ENCODE data around the gene CDK14.
A peak's percentile ranks its signal among the peaks of the same experiment; 100 is the strongest.
"Not testable (repeated sequence)": the region's sequence is repeated elsewhere in the genome, so short reads cannot be mapped to it uniquely, and the experiment has no call there.

Gene CDK14

DNA sequence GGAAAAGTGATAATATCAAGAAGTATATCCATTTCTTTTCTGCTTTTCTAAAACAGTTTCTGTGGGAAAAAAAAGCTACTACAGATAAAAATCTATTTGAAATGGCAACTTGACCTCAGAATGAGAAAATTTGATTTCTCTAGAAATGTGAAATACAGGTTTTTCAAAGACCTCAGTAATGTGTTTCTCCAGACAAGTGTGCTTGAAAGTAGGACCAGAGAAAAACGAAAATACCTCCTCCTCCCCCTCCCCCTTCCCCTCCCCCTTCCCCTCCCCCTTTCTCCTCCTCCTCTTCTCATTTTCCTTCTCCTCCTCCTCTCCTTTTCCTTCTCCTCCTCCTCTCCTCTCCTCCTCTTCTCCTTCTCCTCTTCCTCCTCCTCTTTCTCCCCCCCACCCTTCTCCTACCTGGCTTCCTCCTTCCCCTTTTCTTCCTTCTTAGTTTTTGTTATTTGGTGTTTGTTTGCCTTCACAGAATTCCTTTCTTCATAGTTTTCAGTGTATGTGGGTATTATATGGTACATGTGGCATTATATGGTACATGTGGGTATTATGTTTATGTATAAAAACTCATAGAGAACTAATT is 179.4 kb downstream of the CDK14 start:
- no peak for DNase-seq (ENCODE audit: insufficient read length, low spot score)
- no peak for FAIRE-seq

DNA sequence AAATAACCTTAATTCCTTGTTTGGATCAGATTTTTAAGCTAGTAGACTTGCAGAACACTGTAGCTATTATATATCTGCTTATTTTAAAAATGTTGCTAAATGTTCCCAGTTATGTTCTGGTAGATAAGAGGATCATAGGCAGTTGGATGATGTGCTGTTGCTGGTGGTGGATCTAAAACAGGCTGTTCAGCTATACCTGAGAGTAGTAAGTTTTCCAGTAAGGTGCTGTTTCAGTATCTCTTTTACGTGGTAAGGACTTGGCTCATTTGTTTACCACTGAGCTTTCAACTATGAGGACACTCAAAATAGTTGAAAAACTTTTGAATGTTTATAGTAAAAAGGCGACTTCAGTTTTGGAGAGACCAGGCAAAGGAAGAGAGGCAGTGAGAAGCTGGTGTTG is 180.9 kb downstream of the CDK14 start:
- DNase-seq (ENCODE audit: insufficient read length, low spot score) (no peak), FAIRE-seq (no peak)

DNA sequence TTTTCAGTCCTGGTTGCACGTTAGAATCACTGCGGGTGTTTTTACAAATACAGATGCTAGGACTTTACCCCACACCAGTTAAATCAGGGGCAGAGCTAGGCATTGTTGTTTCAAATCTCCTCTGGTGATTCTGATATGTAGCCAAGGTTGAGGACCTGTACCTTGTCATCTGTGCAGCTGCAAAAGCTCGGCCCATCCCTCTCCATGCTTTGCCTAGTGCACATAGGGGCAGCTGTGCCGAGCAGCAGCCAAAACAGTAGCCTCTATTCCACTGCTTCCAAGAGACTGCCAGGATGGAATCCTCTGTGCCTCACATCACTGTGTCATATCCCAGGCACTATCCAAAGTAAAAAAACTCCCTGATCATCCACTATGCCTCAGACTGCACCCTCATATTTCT is 181.3 kb downstream of the CDK14 start:
- no peak for DNase-seq (ENCODE audit: insufficient read length, low spot score)
- no peak for FAIRE-seq

DNA sequence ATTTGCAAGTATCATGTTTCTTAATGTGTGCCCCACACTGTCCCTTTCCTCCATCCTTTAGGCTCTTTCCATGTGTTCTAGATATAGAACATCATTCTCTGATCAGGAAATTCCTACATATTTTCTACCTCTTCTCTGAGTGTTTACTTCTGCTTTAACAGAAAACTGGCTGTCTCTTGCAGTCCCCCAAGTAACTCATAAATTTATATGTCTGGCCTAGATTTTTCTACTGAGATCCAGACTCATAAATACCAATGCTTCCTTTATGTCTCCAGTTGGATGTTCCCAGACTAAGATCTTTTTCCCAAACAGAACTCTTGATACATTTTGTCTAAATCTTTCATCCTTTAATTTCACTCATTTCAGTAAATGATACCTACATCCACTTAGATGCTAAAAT is 181.8 kb downstream of the CDK14 start:
- FAIRE-seq = no peak

DNA sequence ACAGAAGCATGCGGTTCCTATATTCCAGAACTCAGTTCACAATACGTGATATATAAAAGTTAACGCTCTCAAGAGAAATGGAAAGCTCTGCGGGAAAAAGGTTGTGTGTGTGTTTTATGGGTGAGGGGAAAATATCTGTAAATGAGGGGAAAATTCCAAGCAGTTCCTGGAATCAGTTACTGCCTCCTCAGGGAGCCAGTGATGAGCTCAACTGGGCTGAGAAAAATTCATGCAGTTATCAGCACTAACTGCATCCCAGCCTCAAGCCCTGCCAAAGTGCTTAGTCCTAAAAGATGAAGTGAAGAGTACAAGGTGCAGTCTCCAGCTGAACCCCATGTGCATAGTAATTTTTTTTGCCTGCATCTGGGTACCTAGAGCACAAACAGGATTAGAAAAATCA is 191.9 kb downstream of the CDK14 start:
- FAIRE-seq = no peak
- DNase-seq (ENCODE audit: insufficient read length, low spot score) = no peak

More for the DNA sequence above, 181.8 kb downstream of the CDK14 start:
- DNase-seq (ENCODE audit: insufficient read length, low spot score) = no peak

DNA sequence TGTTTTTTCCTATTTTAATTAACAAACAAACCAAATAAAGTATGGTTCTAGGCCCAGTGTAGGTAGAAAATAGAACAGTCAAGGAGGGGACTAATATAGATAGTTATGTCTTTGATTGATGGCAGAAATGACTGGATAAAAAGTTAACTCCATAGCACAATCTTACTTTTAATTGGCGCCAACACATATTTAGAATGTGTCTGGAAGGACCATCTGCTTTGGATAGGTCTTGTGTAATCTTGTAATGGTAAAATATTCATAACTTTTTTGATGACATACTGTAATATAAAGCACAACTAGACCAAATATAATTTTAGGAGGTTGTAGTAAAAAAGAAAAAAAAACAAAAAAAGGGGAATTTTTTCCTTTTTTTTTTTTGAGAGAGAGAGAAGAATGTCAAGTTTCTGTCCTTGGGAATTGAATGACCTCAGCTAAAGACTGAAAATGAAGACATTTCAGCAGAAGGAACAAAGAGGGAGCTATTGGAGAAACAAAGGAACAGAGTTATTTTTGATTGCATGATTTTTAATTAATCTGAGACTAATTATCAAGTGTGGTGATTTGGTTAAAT is 193.7 kb downstream of the CDK14 start:
- no peak for FAIRE-seq
- DNase-seq (ENCODE audit: insufficient read length, low spot score) = no peak

DNA sequence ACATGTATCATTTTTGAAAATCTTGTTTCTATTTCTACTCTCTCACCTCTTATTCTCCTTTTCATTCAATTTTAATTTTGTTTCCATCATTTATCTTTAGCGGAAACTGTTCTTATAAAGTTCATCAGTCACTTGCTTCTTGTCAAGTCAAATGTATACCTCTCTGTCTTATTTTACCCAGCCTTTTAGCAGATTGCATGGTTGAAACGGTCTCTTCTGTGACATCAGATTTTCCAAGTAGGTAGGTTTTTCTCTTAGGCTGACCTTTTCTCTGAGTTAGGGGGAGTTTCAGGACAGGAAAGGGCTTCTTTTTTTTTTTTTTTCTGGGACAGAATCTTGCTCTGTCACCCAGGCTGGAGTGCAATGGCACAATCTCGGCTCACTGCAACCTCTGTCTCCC is 195.5 kb downstream of the CDK14 start:
- FAIRE-seq (no peak), DNase-seq (ENCODE audit: insufficient read length, low spot score) (no peak)

DNA sequence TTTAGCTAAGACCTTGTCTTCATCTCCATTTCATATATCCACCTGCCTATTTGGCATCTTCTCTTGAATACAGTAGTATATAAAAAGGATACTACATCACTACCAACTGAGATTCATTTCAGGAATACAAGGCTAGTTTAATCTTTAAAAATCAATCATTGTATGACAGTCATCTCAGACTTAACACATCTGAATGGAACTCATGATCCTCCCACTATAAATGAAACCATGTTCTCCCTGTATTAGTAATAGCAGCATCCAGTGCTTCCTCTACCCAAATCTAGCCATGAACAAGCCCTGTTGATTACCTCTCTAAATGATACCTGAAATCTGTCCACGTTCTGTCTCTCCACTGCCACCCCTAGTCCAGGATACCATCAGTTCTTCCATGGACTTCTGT is 196.2 kb downstream of the CDK14 start:
- DNase-seq (ENCODE audit: insufficient read length, low spot score) = no peak
- no peak for FAIRE-seq

DNA sequence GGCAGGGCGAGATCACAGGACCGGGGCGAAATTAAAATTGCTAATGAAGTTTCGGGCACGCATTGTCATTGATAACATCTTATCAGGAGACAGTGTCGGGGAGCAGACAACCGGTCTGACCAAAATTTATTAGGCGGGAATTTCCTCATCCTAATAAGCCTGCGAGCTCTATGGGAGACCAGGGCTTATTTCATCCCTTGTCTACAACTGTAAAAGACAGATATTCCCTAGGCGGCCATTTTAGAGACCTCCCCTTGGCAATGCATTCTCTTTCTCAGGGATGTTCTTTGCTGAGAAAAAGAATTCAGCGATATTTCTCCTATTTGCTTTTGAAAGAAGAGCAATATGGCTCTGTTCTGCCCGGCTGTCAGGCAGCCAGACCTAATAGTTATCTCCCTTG is 198.1 kb downstream of the CDK14 start:
- DNase-seq (ENCODE audit: insufficient read length, low spot score); FAIRE-seq: not testable (repeated sequence)

DNA sequence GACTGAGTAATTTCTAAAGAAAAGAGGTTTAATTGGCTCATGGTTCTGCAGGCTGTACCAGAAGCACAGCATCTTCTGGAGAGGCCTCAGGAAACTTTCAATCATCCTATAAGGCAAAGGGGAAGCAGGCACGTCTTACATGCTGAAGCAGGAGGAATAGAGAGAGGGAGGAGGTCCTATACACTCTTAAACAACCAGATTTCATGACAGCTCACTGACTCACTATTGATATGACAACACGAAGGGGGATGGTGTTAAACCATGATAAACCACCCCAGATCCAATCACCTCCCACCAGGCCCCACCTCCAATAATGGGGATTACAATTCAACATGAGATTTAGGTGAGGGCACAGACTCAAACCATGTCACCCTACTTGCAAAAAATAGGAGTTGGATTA is 201.5 kb downstream of the CDK14 start:
- DNase-seq (ENCODE audit: insufficient read length, low spot score) = no peak
- no peak for FAIRE-seq

DNA sequence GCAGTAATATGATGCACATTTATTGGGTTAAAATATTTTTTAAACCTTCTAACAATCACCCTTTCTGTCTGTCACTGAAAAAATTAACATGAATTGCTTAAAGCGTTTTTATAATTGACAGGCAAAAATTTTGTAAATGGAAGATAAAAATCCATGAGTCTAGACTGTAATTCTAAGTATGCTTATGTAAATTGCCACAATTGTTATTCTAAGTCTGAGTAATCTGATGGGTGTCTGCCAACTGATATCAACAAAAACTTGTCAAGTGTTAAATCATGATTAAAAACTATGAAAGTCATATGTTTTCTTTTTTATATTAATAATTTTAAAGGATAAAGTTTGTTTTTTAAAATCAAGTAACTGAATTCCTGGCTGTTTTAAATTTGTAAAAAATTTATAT is 208.2 kb downstream of the CDK14 start:
- FAIRE-seq = no peak

DNA sequence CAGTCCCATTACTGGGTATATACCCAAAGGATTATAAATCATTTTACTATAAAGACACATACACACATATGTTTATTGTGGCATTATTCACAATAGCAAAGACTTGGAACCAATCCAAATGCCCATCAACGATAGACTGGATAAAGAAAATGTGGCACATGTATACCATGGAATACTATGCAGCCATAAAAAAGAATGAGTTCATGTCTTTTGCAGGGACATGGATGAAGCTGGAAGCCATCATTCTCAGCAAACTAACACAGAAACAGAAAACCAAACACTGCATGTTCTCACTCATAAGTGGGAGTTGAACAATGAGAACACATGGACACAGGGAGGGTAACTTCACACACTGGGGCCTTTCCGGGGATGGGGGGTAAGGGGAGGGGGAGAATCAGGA is 219.4 kb downstream of the CDK14 start:
- not testable (repeated sequence) for FAIRE-seq

More for the DNA sequence above, 208.2 kb downstream of the CDK14 start:
- no peak for DNase-seq (ENCODE audit: insufficient read length, low spot score)

DNA sequence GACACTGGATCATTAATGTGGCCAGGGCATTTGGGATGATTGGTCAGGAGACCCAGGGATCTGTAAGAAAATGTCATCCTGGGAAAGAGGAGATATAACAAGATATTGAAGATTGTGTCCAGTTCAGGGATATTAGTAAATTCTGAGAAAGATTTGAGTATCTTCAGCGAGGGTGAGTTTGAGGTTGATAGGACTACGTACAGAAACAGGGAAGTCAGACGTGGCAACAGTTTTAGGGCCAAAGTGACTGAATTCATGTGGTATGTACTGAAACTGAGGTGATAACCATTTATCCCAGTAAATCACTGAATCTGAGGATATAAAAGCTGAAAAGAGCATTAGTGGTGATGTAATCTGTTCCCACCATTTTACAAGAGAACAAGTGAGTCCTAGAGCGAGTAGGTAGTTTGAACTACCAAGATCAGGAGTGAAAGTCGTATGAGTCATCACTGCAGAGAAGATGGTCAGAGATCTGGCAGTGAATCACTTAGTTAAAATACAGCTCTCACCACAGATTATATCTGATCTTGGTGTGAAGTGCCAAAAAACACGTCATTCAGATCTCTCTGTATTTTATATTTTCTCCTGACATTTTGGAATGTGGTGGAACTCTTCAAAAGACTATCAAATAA is 220.5 kb downstream of the CDK14 start:
- peak; percentile 54 for DNase-seq (ENCODE audit: insufficient read length, low spot score)
- no peak for FAIRE-seq

More for the DNA sequence above, 219.4 kb downstream of the CDK14 start:
- not testable (repeated sequence) for DNase-seq (ENCODE audit: insufficient read length, low spot score)

DNA sequence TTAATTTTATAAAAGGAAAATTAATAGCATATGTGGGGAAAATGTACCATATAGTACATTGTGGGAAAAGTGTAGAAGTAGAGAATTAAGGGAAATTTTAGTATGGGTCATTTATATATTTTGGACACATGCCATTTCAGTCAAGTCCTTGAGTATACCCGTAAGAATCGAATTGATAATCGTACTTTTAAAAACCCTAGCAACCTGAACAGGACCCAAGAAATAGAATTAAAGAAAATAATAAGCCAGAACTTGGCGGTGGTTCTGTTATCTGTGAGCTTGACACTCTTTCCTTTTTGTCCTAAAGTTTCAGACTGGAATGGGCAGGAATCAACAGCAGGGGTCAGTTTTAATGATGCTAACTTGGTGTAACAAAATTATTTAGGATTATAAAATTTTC is 221.0 kb downstream of the CDK14 start:
- no peak for DNase-seq (ENCODE audit: insufficient read length, low spot score)
- no peak for FAIRE-seq

DNA sequence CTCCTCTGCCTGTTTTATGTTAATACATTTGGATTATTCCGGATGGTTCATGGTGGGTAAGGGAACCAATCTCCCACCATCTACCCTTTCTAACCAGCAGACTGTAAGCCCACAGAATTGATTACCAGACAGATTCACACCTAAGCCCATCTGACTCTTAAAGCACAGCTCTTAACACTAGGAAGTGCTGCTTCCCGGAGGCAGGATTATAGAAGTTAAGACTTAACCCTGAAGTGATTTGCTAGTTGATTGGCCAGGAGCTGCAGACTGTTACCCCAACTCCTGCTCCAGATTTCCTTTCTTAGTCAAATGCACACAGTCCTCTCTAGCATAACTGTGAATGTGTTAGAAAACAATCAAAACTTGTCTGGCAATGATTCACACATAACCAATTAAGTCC is 221.7 kb downstream of the CDK14 start:
- FAIRE-seq (no peak), DNase-seq (ENCODE audit: insufficient read length, low spot score) (no peak)

DNA sequence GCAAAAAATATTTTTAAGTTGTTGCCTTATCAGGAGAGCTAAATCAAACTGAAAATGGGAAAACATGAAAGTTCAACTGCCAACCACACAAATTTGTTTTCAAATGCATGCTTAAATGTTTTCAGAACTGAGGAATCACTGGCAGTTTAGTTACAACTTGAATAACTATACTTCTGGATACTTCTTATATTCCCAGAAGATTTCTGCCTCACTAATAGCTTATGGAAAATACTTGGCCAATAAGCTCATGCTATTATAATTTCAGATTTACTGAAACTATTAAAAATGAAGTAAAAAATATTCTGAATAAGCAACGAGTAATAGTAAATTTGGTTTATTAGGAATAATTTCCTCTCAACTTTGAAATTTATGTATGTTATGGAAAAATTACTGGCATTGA is 222.2 kb downstream of the CDK14 start:
- no peak for FAIRE-seq

DNA sequence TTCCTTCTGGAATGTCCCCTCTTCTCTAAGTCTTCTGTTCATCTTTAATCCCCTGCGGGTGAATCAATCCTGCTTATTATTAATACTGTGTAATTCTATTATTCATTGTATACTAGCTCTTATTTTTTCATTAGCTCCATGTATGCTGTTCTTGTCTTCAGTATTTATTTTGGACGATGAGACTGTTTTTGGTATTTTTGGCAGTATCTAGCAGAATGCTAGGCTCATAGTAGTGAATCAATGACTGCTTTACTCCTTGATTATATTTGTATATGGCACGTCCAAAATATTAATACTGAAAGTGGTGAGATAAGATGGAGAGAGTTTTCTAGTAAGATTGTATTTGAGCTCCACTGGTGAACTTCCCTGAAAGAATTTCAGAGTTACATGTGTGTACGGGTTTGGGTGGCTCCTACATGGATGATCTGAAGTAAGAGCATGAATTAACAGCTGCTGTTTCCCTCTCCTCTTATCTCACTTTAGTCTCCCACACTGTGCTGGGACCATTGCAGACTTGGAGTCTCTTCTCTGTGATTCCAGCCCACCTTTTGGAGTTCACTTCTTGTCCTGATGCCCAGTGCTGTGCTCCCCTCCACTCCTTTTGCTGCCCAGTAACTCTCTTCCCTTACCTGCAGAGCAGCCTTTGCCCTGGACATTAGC is 226.0 kb downstream of the CDK14 start:
- DNase-seq (ENCODE audit: insufficient read length, low spot score) (no peak), FAIRE-seq (no peak)

More for the DNA sequence above, 222.2 kb downstream of the CDK14 start:
- DNase-seq (ENCODE audit: insufficient read length, low spot score) = no peak

DNA sequence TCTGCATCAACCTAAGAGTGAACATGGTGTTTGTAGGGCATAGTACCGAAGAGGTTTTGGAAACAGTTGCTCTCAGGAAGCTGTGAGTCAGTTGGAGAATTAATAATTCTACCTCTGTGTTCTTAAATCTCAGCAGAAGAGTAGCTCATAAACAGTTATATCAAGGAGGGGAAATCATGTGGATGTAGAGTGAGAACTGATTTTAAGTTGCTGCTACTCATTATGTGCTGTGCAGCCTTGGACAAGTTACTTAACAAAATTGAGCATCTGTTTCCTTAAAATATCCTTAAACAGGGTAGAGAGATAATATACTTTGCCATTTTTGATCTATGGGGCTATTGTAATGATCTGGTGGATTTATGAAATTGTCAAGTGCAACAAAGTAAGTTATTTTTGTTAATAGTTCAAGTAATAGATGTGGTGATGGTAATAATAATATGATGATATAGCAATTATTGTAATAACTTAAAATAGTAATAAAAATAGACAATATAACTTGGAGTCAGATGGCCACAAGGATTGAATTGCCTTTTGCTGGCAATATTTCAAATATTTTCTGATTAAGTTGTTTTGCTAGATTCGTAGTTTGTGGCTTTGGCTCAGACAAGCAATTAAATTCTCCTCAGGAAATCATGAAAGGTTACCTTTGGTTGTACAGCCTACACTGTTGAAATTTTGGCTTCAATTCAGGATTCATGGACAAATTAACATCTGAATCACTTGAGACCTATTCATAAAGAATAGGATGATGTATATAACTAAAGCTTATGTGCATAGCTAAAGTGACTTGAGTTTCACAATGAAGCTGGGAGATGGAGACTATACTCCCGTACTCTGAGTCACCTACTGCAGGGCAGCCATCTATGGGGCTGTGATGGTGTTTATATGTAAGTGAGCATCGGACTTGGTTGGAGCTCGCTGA is 228.5 kb downstream of the CDK14 start:
- DNase-seq (ENCODE audit: insufficient read length, low spot score) (peak; percentile 14), FAIRE-seq (no peak)

DNA sequence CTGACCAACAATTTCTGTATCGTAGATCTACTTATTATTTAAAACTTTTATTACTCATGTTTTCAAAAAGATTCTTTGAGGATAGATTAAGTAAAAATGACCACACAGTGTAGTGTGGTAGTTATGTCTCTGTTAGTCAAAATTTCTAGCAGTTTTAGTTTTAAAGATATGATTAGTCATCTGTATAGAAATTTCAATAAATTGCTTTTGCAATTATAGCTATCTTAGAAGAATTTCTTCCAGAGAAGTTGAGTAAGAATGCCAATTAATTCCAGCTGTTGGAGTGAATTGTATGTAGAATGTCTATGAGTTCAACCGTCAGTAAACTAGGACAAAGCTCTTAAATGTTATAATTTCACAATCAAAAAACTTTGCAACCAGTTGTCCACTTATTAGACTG is 229.7 kb downstream of the CDK14 start:
- no peak for DNase-seq (ENCODE audit: insufficient read length, low spot score)
- FAIRE-seq = no peak

DNA sequence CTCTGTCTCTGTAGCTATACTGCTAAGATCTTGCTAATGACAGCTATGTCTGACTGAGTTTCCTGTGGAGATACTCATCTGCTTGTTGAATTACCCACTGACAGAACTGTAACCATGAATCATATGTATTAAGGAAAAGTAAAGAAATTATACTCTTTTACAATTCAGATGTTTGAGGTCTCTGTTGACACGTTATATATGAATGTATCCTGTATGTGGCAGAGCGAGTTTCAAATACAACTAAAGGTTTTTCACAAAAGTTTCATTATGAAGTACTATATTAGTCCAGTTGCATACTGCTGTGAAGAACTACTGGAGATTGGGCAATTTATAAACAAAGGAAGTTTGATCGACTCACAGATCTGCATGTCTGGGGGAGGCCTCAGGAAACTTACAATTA is 232.5 kb downstream of the CDK14 start:
- DNase-seq (ENCODE audit: insufficient read length, low spot score) (no peak), FAIRE-seq (no peak)

DNA sequence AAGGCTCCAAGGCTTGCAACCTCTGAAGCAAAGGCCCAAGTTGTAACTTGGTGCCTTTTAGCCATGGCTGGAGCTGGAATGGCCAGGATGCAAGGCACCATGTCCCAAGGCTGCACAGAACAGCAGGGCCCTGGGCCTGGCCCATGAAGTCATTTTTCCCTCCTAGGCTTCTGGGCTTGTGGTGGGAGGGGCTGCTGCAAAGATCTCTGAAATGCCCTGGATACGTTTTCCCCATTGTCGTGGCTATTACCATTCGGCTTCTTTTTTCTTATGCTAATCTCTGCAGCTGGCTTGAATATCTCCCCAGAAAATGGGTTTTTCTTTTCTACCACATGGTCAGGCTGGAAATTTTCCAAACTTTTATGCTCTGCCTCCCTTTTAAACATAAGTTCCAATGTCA is 234.2 kb downstream of the CDK14 start:
- DNase-seq (ENCODE audit: insufficient read length, low spot score) = no peak
- FAIRE-seq = no peak

Measured in HTR-8/SVneo (cell line).